Fibroblast of mammary gland (primary cell): Measurements from ENCODE around the gene C2CD5.

Experiments
- DNase-seq: peaks from one replicate; pipeline ENCODE4 v3.0.0-alpha.2; 2010; ENCODE audit warnings: low read depth
- H3K4me3 ChIP-seq: 2 replicates; pipeline ENCODE4 v1.5.1; 2011; ENCODE audit warnings: low read depth, mild to moderate bottlenecking, low read length, moderate library complexity; ENCODE audit not compliant: control insufficient read depth
- CTCF ChIP-seq: conservative IDR thresholded peaks from 2 replicates; pipeline ENCODE4 v1.5.1; 2011; ENCODE audit warnings: low read depth, low read length, inconsistent platforms; ENCODE audit not compliant: control insufficient read depth, insufficient read depth

The C2CD5 gene

GRCh38 chr12:22480016-22480415 is 64.3 kb downstream of the C2CD5 start:
- TF ChIP-seq CTCF, result no peak
- DNase-seq, result no peak
- H3K4me3 ChIP-seq, result no peak overlapping the region

GRCh38 chr12:22477894-22478287 is 66.5 kb downstream of the C2CD5 start:
- no peak overlapping the region for H3K4me3 ChIP-seq
- no peak for DNase-seq
- TF ChIP-seq CTCF, result no peak

GRCh38 chr12:22477166-22477893 is 67.0 kb downstream of the C2CD5 start:
- H3K4me3 ChIP-seq, result no peak overlapping the region
- no peak for TF ChIP-seq CTCF
- peak; percentile 80 for DNase-seq

- H3K4me3 ChIP-seq, result no peak overlapping the region
- DNase-seq, result no peak
- no peak for TF ChIP-seq CTCF
Measured at GRCh38 chr12:22476133-22476532, 68.2 kb downstream of the C2CD5 start.

- H3K4me3 ChIP-seq, result no peak overlapping the region
- TF ChIP-seq CTCF, result no peak
- no peak for DNase-seq
Measured at GRCh38 chr12:22474970-22475720, 69.2 kb downstream of the C2CD5 start.

GRCh38 chr12:22473212-22473611 is 71.1 kb downstream of the C2CD5 start:
- H3K4me3 ChIP-seq, result no peak overlapping the region
- no peak for TF ChIP-seq CTCF
- DNase-seq, result no peak
